GM08714 (cell line): ENCODE data around the gene PXK.

Source experiments
- H3K4me3 ChIP-seq: fragments of 200-500 bp; sonication (Bioruptor generic); 2 replicates; pipeline ENCODE4 v1.5.1; 2014; ENCODE audit warnings: mild to moderate bottlenecking, low read length, inconsistent platforms
- ZNF274 ChIP-seq: IDR thresholded peaks from 2 replicates; pipeline ENCODE4 v1.6.1; 2012; ENCODE audit warnings: mild to moderate bottlenecking, low read depth, low read length

Gene PXK

GRCh38 chr3:58349792-58350626 lies 17.3 kb downstream of the PXK start:
- H3K4me3 ChIP-seq = peak overlapping the region; percentile 41; the same call in 1 of the 2 replicates
- TF ChIP-seq ZNF274 = no peak

- H3K4me3 ChIP-seq = peak overlapping the region; percentile 41; the same call in 1 of the 2 replicates
- no peak for TF ChIP-seq ZNF274
Measured at GRCh38 chr3:58350627-58351013, 17.9 kb downstream of the PXK start.

- no peak for TF ChIP-seq ZNF274
- no peak overlapping the region for H3K4me3 ChIP-seq
Measured at GRCh38 chr3:58351920-58352319, 19.2 kb downstream of the PXK start.

- no peak overlapping the region for H3K4me3 ChIP-seq
Measured at GRCh38 chr3:58352626-58353025, 19.9 kb downstream of the PXK start.

GRCh38 chr3:58353722-58354553 lies 21.2 kb downstream of the PXK start:
- no peak for TF ChIP-seq ZNF274

More at GRCh38 chr3:58352626-58353025, 19.9 kb downstream of the PXK start:
- no peak for TF ChIP-seq ZNF274

GRCh38 chr3:58355179-58355578 lies 22.5 kb downstream of the PXK start:
- no peak overlapping the region for H3K4me3 ChIP-seq
- no peak for TF ChIP-seq ZNF274

More at GRCh38 chr3:58353722-58354553, 21.2 kb downstream of the PXK start:
- no peak overlapping the region; the same call in 1 of the 2 replicates for H3K4me3 ChIP-seq

- TF ChIP-seq ZNF274 = no peak
- H3K4me3 ChIP-seq = no peak overlapping the region
Measured at GRCh38 chr3:58356054-58356453, 23.4 kb downstream of the PXK start.

- TF ChIP-seq ZNF274 = no peak
- H3K4me3 ChIP-seq = no peak overlapping the region
Measured at GRCh38 chr3:58357402-58357801, 24.7 kb downstream of the PXK start.

- no peak for TF ChIP-seq ZNF274
- no peak overlapping the region for H3K4me3 ChIP-seq
Measured at GRCh38 chr3:58358092-58358491, 25.4 kb downstream of the PXK start.

- H3K4me3 ChIP-seq = no peak overlapping the region
- no peak for TF ChIP-seq ZNF274
Measured at GRCh38 chr3:58358808-58359207, 26.1 kb downstream of the PXK start.

- TF ChIP-seq ZNF274 = no peak
- H3K4me3 ChIP-seq = no peak overlapping the region
Measured at GRCh38 chr3:58359621-58360020, 26.9 kb downstream of the PXK start.

GRCh38 chr3:58361866-58362265 lies 29.2 kb downstream of the PXK start:
- no peak for TF ChIP-seq ZNF274
- no peak overlapping the region for H3K4me3 ChIP-seq

GRCh38 chr3:58366699-58367098 lies 34.0 kb downstream of the PXK start:
- TF ChIP-seq ZNF274 = no peak
- no peak overlapping the region for H3K4me3 ChIP-seq

GRCh38 chr3:58369038-58369437 lies 36.3 kb downstream of the PXK start:
- no peak overlapping the region for H3K4me3 ChIP-seq
- no peak for TF ChIP-seq ZNF274

- no peak overlapping the region for H3K4me3 ChIP-seq
- no peak for TF ChIP-seq ZNF274
Measured at GRCh38 chr3:58369876-58370275, 37.2 kb downstream of the PXK start.
